Measurements from ENCODE around the gene TCF15.
"Not testable (repeated sequence)": the region's sequence is repeated elsewhere in the genome, so short reads cannot be mapped to it uniquely, and the experiment has no call there.

Gene TCF15

GRCh38 chr20:591941-592340 lies 18.2 kb downstream of the TCF15 start:
- no peak for DNase-seq (ENCODE audit: low read depth)
- no peak for TF ChIP-seq CTCF (IDR thresholded peaks at IDR 0.05; ENCODE audit: insufficient read depth, low read depth, low read length, missing control alignments)
- no peak overlapping the region for H3K4me3 ChIP-seq (ENCODE audit: low read length)

- no peak for TF ChIP-seq CTCF (IDR thresholded peaks at IDR 0.05; ENCODE audit: insufficient read depth, low read depth, low read length, missing control alignments)
- H3K4me3 ChIP-seq (ENCODE audit: low read length): no peak overlapping the region
- DNase-seq (ENCODE audit: low read depth): no peak
Measured at GRCh38 chr20:588932-589672, 21.0 kb downstream of the TCF15 start.

- TF ChIP-seq CTCF (IDR thresholded peaks at IDR 0.05; ENCODE audit: insufficient read depth, low read depth, low read length, missing control alignments): no peak
- H3K4me3 ChIP-seq (ENCODE audit: low read length): no peak overlapping the region
- no peak for DNase-seq (ENCODE audit: low read depth)
Measured at GRCh38 chr20:588476-588875, 21.6 kb downstream of the TCF15 start.

GRCh38 chr20:584971-585301 lies 25.2 kb downstream of the TCF15 start:
- no peak for DNase-seq (ENCODE audit: low read depth)
- TF ChIP-seq CTCF (IDR thresholded peaks at IDR 0.05; ENCODE audit: insufficient read depth, low read depth, low read length, missing control alignments): no peak

GRCh38 chr20:584161-584970 lies 25.7 kb downstream of the TCF15 start:
- peak; percentile 65 for DNase-seq (ENCODE audit: low read depth)
- no peak overlapping the region for H3K4me3 ChIP-seq (ENCODE audit: low read length)
- no peak for TF ChIP-seq CTCF (IDR thresholded peaks at IDR 0.05; ENCODE audit: insufficient read depth, low read depth, low read length, missing control alignments)

More at GRCh38 chr20:584971-585301, 25.2 kb downstream of the TCF15 start:
- no peak overlapping the region for H3K4me3 ChIP-seq (ENCODE audit: low read length)

GRCh38 chr20:582204-582603 lies 27.9 kb downstream of the TCF15 start:
- TF ChIP-seq CTCF (IDR thresholded peaks at IDR 0.05; ENCODE audit: insufficient read depth, low read depth, low read length, missing control alignments): no peak
- DNase-seq (ENCODE audit: low read depth): no peak
- H3K4me3 ChIP-seq (ENCODE audit: low read length): no peak overlapping the region

GRCh38 chr20:578940-579690 lies 31.0 kb downstream of the TCF15 start:
- not testable (repeated sequence) for H3K4me3 ChIP-seq (ENCODE audit: low read length); DNase-seq (ENCODE audit: low read depth)
